Testis (tissue), 3 donors: ENCODE data around the gene NAT16. TPM values are rescaled to one million over a fixed set of nuclear protein-coding genes. Genes with fewer than 3 reads are reported as not detected.

Source experiments
- DNase-seq: peaks from one replicate; pipeline ENCODE4 v3.0.0-alpha.2; 2019
- H3K27ac ChIP-seq, 2 donors: fragments of 200-600 bp; sonication (generic); one replicate each; pipeline ENCODE4 v1.5.1; 2019
- H3K27me3 ChIP-seq: fragments of 200-600 bp; sonication (generic); one replicate; pipeline ENCODE4 v1.5.1; 2019
- H3K36me3 ChIP-seq: fragments of 200-600 bp; sonication (generic); one replicate; pipeline ENCODE4 v1.5.1; 2017; ENCODE audit warnings: low read depth; ENCODE audit errors: missing control alignments
- H3K4me1 ChIP-seq: fragments of 200-600 bp; sonication (generic); one replicate; pipeline ENCODE4 v1.5.1; 2019
- H3K4me3 ChIP-seq, 2 donors: fragments of 200-600 bp; sonication (generic); one replicate each; pipeline ENCODE4 v1.5.1; 2017 to 2019
- H3K9me3 ChIP-seq: fragments of 200-600 bp; sonication (generic); one replicate; pipeline ENCODE4 v1.5.1; 2017
- POLR2A ChIP-seq: fragments of 450-650 bp; IDR thresholded peaks from one replicate; pipeline ENCODE4 v1.6.1; 2017; ENCODE audit warnings: antibody characterized with exemption, mild to moderate bottlenecking, moderate library complexity
- WGBS, 2 donors: methylation state at CpG; one replicate each; pipeline ENCODE4 v1.1.5; 2018; 5-methylcytosine and 5-hydroxymethylcytosine counted together
- intact Hi-C: fragments of 100-400 bp; cut with DNase I; formaldehyde crosslinking; loops from one replicate; pipeline ENCODE4 v1.15.1; 2023; ENCODE audit warnings: low total_unique reads
- polyA plus RNA-seq: library from polyadenylated mRNA; stranded (reverse); fragments of 350-450 nt; fragmentation: Illumina TruSeq; extraction: RNeasy Lipid Tissue Mini Kit (QIAGEN cat#74804); gene quantifications from one replicate; pipeline ENCODE4 v1.2.3, GENCODE V29; 2014; ENCODE audit warnings: low read depth, low replicate concordance; ENCODE audit not compliant: insufficient read depth
- total RNA-seq, 2 donors: library from RNA; depleted of rRNA; stranded (reverse); fragments of >200 nt; gene quantifications; one replicate each; pipeline ENCODE4 v1.2.3, GENCODE V29; 2016
- TF ChIP-seq, protein P1 (sequence below), 3 experiments: fragments of 450-650 bp in 2 of 3; fragments of 200-600 bp in 1 of 3; sonication (generic) in 1 of 3; IDR thresholded peaks; one replicate each; pipeline ENCODE4 v1.5.1; 2016 to 2019; ENCODE audit warnings: antibody characterized with exemption in 3 of 3, mild to moderate bottlenecking in 2 of 3, moderate library complexity in 1 of 3

NAT16 gene
- total and polyA plus RNA-seq, 3 donors from 2014 or later: 0.26 to 0.50 (median 0.31) TPM

DNA sequence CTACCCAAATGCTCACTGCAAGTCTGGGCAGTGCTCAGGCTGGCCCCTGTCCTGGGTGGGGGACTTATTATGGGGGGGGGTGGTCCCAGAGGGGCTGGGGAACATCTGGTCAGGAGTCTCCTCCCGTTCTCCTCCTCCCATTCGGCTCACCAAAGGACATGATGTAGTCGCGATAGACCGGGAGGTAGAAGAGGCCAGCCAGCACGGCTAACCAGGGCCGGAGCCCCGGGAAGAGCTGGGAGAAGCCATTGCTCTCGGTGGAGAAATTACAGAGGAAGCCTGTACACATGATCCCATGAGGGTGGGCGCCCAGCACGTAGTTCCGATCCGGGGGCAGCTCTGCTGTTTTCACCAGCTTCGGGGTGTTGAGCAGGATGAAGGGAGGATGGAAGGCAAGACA is 18.4 kb upstream of the NAT16 start:
- Histone ChIP-seq H3K9me3 (no peaks in the 10 kb centered on the region), H3K27ac (no peak overlapping the region), H3K27me3 (no peaks in the 10 kb centered on the region), H3K36me3 (no peaks in the 10 kb centered on the region), H3K4me3 (no peak overlapping the region), H3K4me1 (peaks cover 6% of the 10 kb centered on the region)
- intact Hi-C loops: no loop called here
- WGBS, 2 donors: 51 to 53% methylated on average over 8 to 14 of the region's 14 CpGs
- TF ChIP-seq, protein P1, sequence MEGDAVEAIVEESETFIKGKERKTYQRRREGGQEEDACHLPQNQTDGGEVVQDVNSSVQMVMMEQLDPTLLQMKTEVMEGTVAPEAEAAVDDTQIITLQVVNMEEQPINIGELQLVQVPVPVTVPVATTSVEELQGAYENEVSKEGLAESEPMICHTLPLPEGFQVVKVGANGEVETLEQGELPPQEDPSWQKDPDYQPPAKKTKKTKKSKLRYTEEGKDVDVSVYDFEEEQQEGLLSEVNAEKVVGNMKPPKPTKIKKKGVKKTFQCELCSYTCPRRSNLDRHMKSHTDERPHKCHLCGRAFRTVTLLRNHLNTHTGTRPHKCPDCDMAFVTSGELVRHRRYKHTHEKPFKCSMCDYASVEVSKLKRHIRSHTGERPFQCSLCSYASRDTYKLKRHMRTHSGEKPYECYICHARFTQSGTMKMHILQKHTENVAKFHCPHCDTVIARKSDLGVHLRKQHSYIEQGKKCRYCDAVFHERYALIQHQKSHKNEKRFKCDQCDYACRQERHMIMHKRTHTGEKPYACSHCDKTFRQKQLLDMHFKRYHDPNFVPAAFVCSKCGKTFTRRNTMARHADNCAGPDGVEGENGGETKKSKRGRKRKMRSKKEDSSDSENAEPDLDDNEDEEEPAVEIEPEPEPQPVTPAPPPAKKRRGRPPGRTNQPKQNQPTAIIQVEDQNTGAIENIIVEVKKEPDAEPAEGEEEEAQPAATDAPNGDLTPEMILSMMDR (IDR thresholded peaks at IDR 0.05): no peak
- DNase-seq: no peak

DNA sequence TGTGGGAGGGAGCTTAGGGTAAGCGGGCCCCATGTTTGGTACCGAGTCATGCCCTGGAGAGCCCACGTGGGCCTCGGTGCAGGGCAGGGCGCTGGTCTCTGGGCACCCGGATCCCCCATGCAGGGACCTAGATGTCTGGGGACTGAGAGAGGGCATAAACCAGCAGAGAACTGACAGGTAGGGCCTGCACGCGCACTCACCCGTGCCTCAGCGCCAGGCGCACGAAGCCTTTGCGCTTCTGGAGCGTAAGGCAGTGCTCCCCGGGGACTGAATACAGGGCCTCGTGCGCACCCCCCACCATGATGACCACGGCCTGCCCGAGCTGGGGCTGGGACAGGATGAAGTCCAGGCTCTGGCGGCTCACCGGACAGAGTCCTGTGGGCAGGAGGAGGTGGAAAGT is 17.9 kb upstream of the NAT16 start:
- no peak overlapping the region for H3K27ac ChIP-seq
- peak overlapping the region in 1 of 2 donors; percentile 15 for H3K4me3 ChIP-seq
- no peaks in the 10 kb centered on the region for H3K36me3 ChIP-seq
- no peak for DNase-seq
- no peak for TF ChIP-seq POLR2A
- TF ChIP-seq, protein P1 (IDR thresholded peaks at IDR 0.05): no peak
- H3K4me1 ChIP-seq: peaks cover 6% of the 10 kb centered on the region
- intact Hi-C loops: no loop called here
- no peaks in the 10 kb centered on the region for H3K9me3 ChIP-seq
- H3K27me3 ChIP-seq: no peaks in the 10 kb centered on the region
- WGBS, 2 donors: 60 to 72% methylated on average over 4 to 21 of the region's 21 CpGs

DNA sequence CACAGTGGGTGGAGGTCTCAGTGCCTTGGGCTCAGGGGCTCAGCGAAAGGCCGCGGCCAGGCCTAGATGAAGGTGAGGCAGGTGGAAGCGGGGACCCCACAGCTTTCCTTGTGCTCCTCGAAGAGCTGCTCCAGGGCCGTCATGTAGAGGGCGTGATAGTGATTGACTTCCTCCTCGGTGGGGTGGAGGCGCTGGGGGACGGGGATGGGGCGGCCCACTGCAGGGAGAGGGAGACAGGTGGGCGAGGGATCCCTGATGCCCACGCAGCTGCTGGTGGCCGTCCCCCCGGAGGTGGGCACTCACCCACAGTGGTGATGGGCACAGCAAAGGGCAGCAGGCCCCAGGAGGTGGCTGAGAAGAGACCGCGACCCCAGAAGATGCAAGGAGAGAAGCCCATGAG is 15.8 kb upstream of the NAT16 start:
- no peak for DNase-seq
- Histone ChIP-seq H3K27ac (no peak overlapping the region), H3K27me3 (no peaks in the 10 kb centered on the region), H3K9me3 (no peaks in the 10 kb centered on the region), H3K36me3 (no peaks in the 10 kb centered on the region), H3K4me1 (no peaks in the 10 kb centered on the region), H3K4me3 (no peak overlapping the region)
- intact Hi-C loops: no loop called here
- TF ChIP-seq POLR2A: no peak
- TF ChIP-seq, protein P1 (IDR thresholded peaks at IDR 0.05): no peak
- 89 to 90% methylated on average over 17 of the region's 17 CpGs for WGBS, 2 donors

DNA sequence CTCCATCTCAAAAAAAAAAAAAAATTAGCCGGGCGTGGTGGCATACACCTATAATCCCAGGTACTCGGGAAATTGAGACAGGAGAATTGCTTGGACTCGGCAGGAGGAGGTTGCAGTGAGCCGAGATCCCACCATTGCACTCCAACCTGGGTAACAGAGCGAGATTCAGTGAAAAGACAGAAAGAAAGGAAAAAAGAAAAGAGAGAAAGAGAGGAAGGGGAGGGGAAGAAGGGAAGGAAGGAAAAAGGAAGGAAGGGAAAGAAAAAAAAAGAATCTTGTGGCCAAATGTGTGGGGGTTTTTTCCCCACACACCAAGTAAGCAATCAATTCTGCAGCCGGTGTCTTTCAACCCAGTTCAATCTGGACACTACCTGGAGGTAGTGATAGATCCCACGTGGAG is 9.0 kb upstream of the NAT16 start:
- no peaks in the 10 kb centered on the region for H3K9me3 ChIP-seq
- no peak for TF ChIP-seq POLR2A
- TF ChIP-seq, protein P1 (IDR thresholded peaks at IDR 0.05): no peak
- H3K36me3 ChIP-seq: no peaks in the 10 kb centered on the region
- H3K4me1 ChIP-seq: no peaks in the 10 kb centered on the region
- H3K27ac ChIP-seq: no peak overlapping the region
- WGBS, 2 donors: 84 to 86% methylated on average over 8 of the region's 8 CpGs
- no peak overlapping the region for H3K4me3 ChIP-seq
- no peaks in the 10 kb centered on the region for H3K27me3 ChIP-seq
- DNase-seq: no peak
- intact Hi-C loops: no loop called here

DNA sequence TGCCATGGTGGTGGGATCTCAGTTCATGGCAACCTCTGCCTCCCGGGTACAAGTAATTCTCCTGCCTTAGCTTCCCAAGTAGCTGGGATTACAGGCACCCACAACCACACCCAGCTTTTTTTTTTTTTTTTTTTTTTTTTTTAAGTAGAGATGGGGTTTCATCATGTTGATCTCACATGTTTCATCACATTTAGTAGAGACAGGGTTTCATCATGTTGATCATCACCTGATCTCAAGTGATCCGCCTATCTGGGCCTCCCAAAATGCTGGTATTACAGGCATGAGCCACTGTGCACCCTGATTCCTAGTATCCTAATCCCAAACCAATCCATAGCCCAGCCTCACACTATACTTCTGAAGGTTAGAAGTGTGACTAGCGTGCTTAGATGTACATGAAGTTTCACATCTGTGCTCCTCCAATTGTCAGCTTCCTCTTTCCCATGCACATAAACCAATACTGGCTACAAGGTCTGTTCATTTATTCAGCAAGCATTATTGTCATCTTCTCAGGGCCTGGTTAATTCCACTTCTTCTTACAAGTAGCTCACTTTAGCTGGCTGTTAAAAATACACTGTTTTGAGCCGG is 6.8 kb upstream of the NAT16 start:
- no peaks in the 10 kb centered on the region for H3K27me3 ChIP-seq
- TF ChIP-seq, protein P1 (IDR thresholded peaks at IDR 0.05): no peak
- no peak for TF ChIP-seq POLR2A
- no peak overlapping the region for H3K27ac ChIP-seq
- no peaks in the 10 kb centered on the region for H3K36me3 ChIP-seq
- intact Hi-C loops: no loop called here
- H3K4me3 ChIP-seq: no peak overlapping the region
- no peaks in the 10 kb centered on the region for H3K4me1 ChIP-seq
- no peak for DNase-seq
- WGBS, 2 donors: 90 to 93% methylated on average over 4 of the region's 4 CpGs
- H3K9me3 ChIP-seq: no peaks in the 10 kb centered on the region
